HepG2 (cell line): ENCODE results near the gene SPATS2. TPM values are rescaled to one million over a fixed set of nuclear protein-coding genes. Genes with fewer than 3 reads are reported as not detected.

Source experiments
- BCL6 ChIP-seq: IDR thresholded peaks from 2 replicates; pipeline ENCODE4 v1.6.1; 2016; ENCODE audit warnings: missing genetic modification reagents, missing compliant biosample characterization
- ETV5 ChIP-seq: IDR thresholded peaks from 2 replicates; pipeline ENCODE4 v1.6.1; 2018; ENCODE audit warnings: missing biosample characterization, missing genetic modification reagents, inconsistent platforms, borderline replicate concordance
- HNF4G ChIP-seq, 2 experiments: sonication (generic) in 1 of 2; formaldehyde crosslinking in 1 of 2; IDR thresholded peaks; 2 replicates each; pipeline versions ENCODE4 v1.4.0 to v1.6.1; 2011 to 2020; ENCODE audit warnings: borderline replicate concordance in 2 of 2, low read depth in 2 of 2, mild to moderate bottlenecking in 2 of 2, low read length in 1 of 2, missing genetic modification reagents in 1 of 2, moderate library complexity in 1 of 2
- MXI1 ChIP-seq: IDR thresholded peaks from 3 replicates; pipeline ENCODE4 v1.6.1; 2012; ENCODE audit warnings: low read depth, low read length, inconsistent platforms, borderline replicate concordance
- NCOR1 ChIP-seq: fragments of 200-600 bp; sonication (generic); IDR thresholded peaks from 2 replicates; pipeline ENCODE4 v1.7.0; 2017; ENCODE audit warnings: antibody characterized with exemption, low read length, borderline replicate concordance
- RARA ChIP-seq: IDR thresholded peaks from 2 replicates; pipeline ENCODE4 v1.6.1; 2016; ENCODE audit warnings: missing genetic modification reagents, missing compliant biosample characterization
- TCF7 ChIP-seq: sonication (generic); IDR thresholded peaks from 2 replicates; pipeline ENCODE4 v1.6.1; 2016; ENCODE audit warnings: antibody characterized with exemption, low read depth
- ZFX ChIP-seq: sonication (generic); formaldehyde crosslinking; IDR thresholded peaks from 2 replicates; pipeline ENCODE4 v1.4.0; 2020; ENCODE audit warnings: mild to moderate bottlenecking, low read depth, missing genetic modification reagents, moderate library complexity
- ZNF496 ChIP-seq: sonication (generic); formaldehyde crosslinking; IDR thresholded peaks from 2 replicates; pipeline ENCODE4 v1.8.1; 2023; ENCODE audit warnings: mild to moderate bottlenecking, moderate library complexity, missing genetic modification reagents; ENCODE audit not compliant: insufficient replicate concordance
- ZNF512B ChIP-seq: sonication (generic); formaldehyde crosslinking; IDR thresholded peaks from 2 replicates; pipeline ENCODE4 v1.5.1; 2020; ENCODE audit warnings: missing genetic modification reagents, mild to moderate bottlenecking, borderline replicate concordance
- ZNF556 ChIP-seq: sonication (generic); formaldehyde crosslinking; IDR thresholded peaks from 2 replicates; pipeline ENCODE4 v1.4.0; 2020; ENCODE audit warnings: mild to moderate bottlenecking, missing genetic modification reagents, borderline replicate concordance
- polyA plus RNA-seq, 8 experiments: library from polyadenylated mRNA; depleted of rRNA in 3 of 8; stranded (reverse) in 7 of 8; unstranded in 1 of 8; fragments of >200 nt; fragmentation: Illumina TruSeq in 4 of 8; extraction: Trizol in 4 of 8; gene quantifications; 2 replicates each; pipeline versions ENCODE4 v1.2.1 to v1.2.3, GENCODE V29; 2011 to 2016; ENCODE audit warnings: low read depth in 4 of 8, missing spikeins in 1 of 8, mixed read lengths in 1 of 8; ENCODE audit not compliant: insufficient read depth in 1 of 8
- total RNA-seq, 5 experiments: library from RNA; depleted of rRNA; stranded (reverse); fragments of >200 nt; fragmentation: Illumina TruSeq; extraction: Trizol; gene quantifications; 2 replicates each; pipeline ENCODE4 v1.2.3, GENCODE V29; 2016; ENCODE audit warnings: low read depth in 1 of 5
- TF ChIP-seq, protein P1 (sequence below): IDR thresholded peaks from 2 replicates; pipeline ENCODE4 v1.6.1; 2016
- TF ChIP-seq, protein P2 (sequence below): IDR thresholded peaks from 2 replicates; pipeline ENCODE4 v1.6.1; 2012; ENCODE audit warnings: inconsistent platforms

SPATS2 gene
- total and polyA plus RNA-seq, 2 of the 13 experiments (the other 11 are each of a cell fraction or from before 2014, with no cell fraction given) = 19.3 to 28.1 TPM

GRCh38 chr12:49543221-49543913 lies 176.1 kb downstream of the SPATS2 start (continued):
- TF ChIP-seq ZNF512B (CRISPR knock-in tag) = no peak
- TF ChIP-seq BCL6 (CRISPR knock-in tag) = 0 out of 2 replicates have a peak, but pooled peaks have one; percentile 10
- peak; percentile 36; the same call in 1 of the 2 replicates for TF ChIP-seq RARA (CRISPR knock-in tag)
- no peak for TF ChIP-seq MXI1
- peak; percentile 41; the same call in 1 of the 2 replicates for TF ChIP-seq ZFX
- no peak for TF ChIP-seq HNF4G (IDR thresholded peaks at IDR 0.05; ENCODE audit: borderline replicate concordance, low read depth, low read length)
- no peak; the same call in 1 of the 2 replicates for TF ChIP-seq HNF4G (CRISPR knock-in tag; IDR thresholded peaks at IDR 0.05; ENCODE audit: borderline replicate concordance, low read depth)
- TF ChIP-seq, protein P1, sequence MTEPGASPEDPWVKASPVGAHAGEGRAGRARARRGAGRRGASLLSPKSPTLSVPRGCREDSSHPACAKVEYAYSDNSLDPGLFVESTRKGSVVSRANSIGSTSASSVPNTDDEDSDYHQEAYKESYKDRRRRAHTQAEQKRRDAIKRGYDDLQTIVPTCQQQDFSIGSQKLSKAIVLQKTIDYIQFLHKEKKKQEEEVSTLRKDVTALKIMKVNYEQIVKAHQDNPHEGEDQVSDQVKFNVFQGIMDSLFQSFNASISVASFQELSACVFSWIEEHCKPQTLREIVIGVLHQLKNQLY (CRISPR knock-in tag) = 0 out of 2 replicates have a peak, but pooled peaks have one; percentile 20
- TF ChIP-seq, protein P2, sequence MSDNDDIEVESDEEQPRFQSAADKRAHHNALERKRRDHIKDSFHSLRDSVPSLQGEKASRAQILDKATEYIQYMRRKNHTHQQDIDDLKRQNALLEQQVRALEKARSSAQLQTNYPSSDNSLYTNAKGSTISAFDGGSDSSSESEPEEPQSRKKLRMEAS = peak; percentile 62
- TF ChIP-seq TCF7 = peak; percentile 29
- no peak for TF ChIP-seq ZNF496 (CRISPR knock-in tag)
- peak; percentile 50; the same call in 1 of the 2 replicates for TF ChIP-seq ETV5 (CRISPR knock-in tag)
- no peak for TF ChIP-seq NCOR1
- peak; percentile 69; the same call in 1 of the 2 replicates for TF ChIP-seq ZNF556 (CRISPR knock-in tag)
